AG04449 (cell line): ENCODE data around the gene CDK19.

Source experiments
- CTCF ChIA-PET: fragments of 350-600 bp; formaldehyde crosslinking; extraction: SDS; loops from one replicate; lab custom pipeline; 2021; ENCODE audit warnings: antibody characterized with exemption; lab: Yijun Ruan, JAX
- POLR2A ChIA-PET: fragments of 400-600, 350-600 bp; formaldehyde crosslinking; extraction: SDS; loops from one replicate; lab custom pipeline; 2020; ENCODE audit warnings: antibody characterized with exemption, inconsistent platforms; lab: Yijun Ruan, JAX
- DNase-seq: peaks from one replicate; pipeline ENCODE4 v3.0.0-alpha.2; 2010; ENCODE audit warnings: low read depth, low spot score
- H3K4me3 ChIP-seq: 2 replicates; pipeline ENCODE4 v1.5.1; 2011; ENCODE audit warnings: low read depth, mild to moderate bottlenecking, control low read depth, low read length
- TF ChIP-seq, protein P1 (sequence below): IDR thresholded peaks from one replicate; pipeline ENCODE4 v1.5.1; 2011; ENCODE audit warnings: mild to moderate bottlenecking, moderate library complexity, low read length, control low read depth, inconsistent platforms; ENCODE audit not compliant: insufficient read depth; ENCODE audit errors: missing control alignments

The CDK19 gene

GRCh38 chr6:110643175-110643574, 172.1 kb downstream of the CDK19 start:
- no peak for DNase-seq
- TF ChIP-seq, protein P1, sequence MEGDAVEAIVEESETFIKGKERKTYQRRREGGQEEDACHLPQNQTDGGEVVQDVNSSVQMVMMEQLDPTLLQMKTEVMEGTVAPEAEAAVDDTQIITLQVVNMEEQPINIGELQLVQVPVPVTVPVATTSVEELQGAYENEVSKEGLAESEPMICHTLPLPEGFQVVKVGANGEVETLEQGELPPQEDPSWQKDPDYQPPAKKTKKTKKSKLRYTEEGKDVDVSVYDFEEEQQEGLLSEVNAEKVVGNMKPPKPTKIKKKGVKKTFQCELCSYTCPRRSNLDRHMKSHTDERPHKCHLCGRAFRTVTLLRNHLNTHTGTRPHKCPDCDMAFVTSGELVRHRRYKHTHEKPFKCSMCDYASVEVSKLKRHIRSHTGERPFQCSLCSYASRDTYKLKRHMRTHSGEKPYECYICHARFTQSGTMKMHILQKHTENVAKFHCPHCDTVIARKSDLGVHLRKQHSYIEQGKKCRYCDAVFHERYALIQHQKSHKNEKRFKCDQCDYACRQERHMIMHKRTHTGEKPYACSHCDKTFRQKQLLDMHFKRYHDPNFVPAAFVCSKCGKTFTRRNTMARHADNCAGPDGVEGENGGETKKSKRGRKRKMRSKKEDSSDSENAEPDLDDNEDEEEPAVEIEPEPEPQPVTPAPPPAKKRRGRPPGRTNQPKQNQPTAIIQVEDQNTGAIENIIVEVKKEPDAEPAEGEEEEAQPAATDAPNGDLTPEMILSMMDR: no peak
- CTCF ChIA-PET: interaction anchor here (1.3 kb wide), 2 partner anchors 11 to 18 kb away, joined by 4 read pairs; no protein-coding TSS in a partner anchor
- no peak overlapping the region for H3K4me3 ChIP-seq
- POLR2A ChIA-PET: no interaction called here

- ChIA-PET POLR2A (no interaction called here), CTCF (interaction anchor here (1.3 kb wide), 2 partner anchors 11 to 19 kb away, joined by 4 read pairs; no protein-coding TSS in a partner anchor)
- TF ChIP-seq, protein P1: no peak
- no peak overlapping the region for H3K4me3 ChIP-seq
- DNase-seq: no peak
Observed at GRCh38 chr6:110642711-110643110, 172.6 kb downstream of the CDK19 start.

- H3K4me3 ChIP-seq: no peak overlapping the region
- TF ChIP-seq, protein P1: no peak
- DNase-seq: no peak
- CTCF ChIA-PET: interaction anchor here (0.9 to 1.6 kb wide), 2 partner anchors 45 to 346 kb away, joined by 3 to 4 read pairs; no protein-coding TSS in a partner anchor
- POLR2A ChIA-PET: no interaction called here
Observed at GRCh38 chr6:110636781-110637180, 178.5 kb downstream of the CDK19 start.

- ChIA-PET POLR2A (no interaction called here), CTCF (no interaction called here)
- H3K4me3 ChIP-seq: no peak overlapping the region
- DNase-seq: no peak
- TF ChIP-seq, protein P1: no peak
Observed at GRCh38 chr6:110635096-110635495, 180.2 kb downstream of the CDK19 start.

DNA sequence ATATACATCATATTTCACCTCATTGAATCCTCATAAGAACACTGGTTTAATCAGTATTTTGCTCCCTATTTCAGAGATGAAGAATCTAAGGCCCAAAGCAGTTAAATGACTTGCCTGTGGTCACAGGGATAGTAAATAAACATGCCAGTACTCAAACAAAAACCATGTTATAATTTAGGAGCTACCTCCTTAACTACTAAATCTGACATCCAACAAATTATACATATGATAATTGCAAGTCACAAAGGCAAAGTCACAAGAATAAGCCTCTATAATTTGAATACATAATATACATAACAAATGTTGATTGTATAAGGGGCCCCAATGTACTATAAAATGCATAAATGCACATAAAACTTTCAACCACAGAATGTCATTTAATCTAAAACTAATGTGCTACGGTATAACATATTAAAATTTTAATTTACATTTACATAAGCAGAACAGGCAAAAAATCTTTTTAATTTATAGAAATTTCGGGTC, 181.5 kb downstream of the CDK19 start:
- no peak for DNase-seq
- ChIA-PET CTCF (interaction anchor here (0.5 kb wide), 1 partner anchor 48 kb away, joined by 3 read pairs; no protein-coding TSS in a partner anchor), POLR2A (no interaction called here)
- TF ChIP-seq, protein P1: no peak
- no peak overlapping the region for H3K4me3 ChIP-seq

- CTCF ChIA-PET: interaction anchor here (1.5 kb wide), 1 partner anchor 10 kb away, joined by 3 read pairs; no protein-coding TSS in a partner anchor
- POLR2A ChIA-PET: no interaction called here
- DNase-seq: no peak
Observed at GRCh38 chr6:110629153-110629552, 186.1 kb downstream of the CDK19 start.

More at GRCh38 chr6:110629153-110629552, 186.1 kb downstream of the CDK19 start:
- TF ChIP-seq, protein P1: no peak
- H3K4me3 ChIP-seq: no peak overlapping the region
